Measurements from ENCODE around the gene GJC3.
"Not testable (repeated sequence)": the region's sequence is repeated elsewhere in the genome, so short reads cannot be mapped to it uniquely, and the experiment has no call there.

Gene GJC3

DNA sequence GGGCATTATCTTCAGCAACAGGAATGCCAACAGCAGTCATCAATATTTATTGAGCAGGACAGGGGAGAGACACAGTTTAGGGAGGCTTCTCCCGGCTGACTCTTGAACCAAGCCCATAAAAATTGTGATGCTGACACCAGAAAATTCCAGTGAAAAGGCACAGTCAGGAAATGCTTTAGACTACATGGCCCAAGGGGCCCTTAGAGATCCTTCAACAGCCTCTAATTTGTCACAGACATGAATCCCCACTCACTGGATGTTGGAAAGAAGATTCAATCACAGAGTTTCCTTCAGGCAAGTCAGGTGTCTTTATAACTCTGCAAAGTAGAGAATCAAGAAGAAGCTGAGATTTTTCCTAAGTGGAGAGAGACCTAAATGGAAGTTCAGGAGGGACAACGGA lies 1.2 kb downstream of the GJC3 start:
- DNase-seq = no peak

DNA sequence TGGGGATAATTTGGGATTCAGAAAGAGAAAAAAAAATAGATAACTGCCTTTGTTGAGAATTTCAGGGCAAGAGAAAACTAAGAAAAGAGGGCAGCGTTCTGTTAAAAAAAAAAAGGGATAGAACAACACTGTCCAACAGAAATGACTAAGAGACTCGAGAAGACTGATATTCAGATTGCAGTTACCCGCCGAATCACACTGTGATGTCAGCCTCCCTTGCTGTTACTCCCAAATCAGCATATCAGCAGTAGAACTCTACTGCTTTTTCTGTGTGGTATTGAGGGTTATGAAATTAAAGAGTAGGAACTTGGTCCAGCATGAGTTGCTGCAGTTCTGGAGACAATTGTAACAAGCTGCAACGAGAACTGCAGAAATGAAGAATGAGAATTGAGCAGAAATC lies 1.9 kb downstream of the GJC3 start:
- DNase-seq = no peak

DNA sequence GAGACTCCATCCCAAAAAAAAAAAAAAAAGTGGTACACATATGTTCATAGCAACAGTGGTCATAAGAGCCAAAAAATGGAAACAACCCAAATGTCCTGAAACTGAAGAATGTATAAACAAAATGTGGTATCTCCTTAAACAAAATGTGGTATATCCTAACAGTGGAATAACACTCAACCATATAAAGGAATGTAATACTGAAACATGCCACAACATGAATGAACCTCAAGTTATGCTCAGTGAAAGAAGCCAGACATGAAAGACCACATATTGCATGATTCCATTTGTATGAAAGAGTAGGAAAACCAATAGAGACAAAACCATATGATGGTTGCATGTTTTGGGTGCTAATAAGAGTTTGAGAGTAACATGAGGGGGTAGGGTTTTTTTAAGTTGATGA lies 3.1 kb downstream of the GJC3 start:
- no peak for DNase-seq

DNA sequence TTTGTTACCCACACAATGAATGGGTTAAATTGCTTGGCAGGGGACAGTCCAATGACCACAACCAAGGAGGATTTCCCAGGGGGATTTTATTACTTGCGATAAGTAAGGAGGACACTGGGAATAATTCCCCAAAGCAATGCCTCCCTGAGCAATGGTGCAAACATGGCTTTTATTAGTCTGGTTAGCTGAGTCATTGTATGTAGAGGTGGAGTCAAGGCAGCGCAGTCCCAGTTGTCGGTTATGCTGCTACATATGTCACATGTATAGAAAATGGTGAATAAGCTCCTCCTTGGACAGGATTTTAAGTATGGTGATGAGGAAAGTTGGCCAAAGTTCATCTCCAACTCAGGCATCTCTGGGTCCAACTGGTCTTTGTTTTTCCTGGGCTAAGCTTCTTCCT lies 6.2 kb downstream of the GJC3 start:
- no peak for DNase-seq

DNA sequence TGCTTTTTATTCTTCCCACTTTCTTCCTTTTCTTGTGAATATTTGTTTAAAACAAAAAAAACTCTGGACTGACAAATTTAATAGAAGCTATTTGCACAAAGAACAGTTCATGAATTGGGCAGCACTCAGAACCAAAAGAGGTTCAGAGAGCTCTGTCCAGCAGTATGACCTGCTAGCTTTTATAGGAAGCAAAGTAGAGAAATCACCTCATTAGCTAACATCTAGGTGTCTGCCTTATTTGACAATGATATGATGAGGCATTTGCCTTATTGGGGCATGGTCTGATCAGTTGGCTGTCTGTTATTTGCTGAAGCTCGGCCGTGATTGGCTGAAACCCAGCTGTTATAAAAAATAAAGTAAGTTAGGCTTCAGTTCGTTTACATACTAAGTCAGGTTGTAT lies 9.3 kb downstream of the GJC3 start:
- DNase-seq = no peak

DNA sequence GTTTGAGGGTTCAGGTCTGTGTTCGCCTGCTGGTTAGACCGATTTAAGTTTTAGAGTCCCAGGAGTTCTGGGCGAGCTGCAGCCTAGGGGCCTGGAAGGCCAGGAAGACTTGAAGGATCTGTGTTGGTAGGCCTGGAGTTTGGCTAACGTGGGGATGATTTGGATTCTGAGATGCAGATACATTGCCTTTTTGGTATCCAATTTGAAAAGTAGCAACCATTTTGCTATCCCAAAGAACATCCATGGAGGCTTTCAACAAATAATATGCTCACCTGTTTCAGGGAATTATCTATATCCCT lies 9.7 kb downstream of the GJC3 start:
- no peak for DNase-seq

DNA sequence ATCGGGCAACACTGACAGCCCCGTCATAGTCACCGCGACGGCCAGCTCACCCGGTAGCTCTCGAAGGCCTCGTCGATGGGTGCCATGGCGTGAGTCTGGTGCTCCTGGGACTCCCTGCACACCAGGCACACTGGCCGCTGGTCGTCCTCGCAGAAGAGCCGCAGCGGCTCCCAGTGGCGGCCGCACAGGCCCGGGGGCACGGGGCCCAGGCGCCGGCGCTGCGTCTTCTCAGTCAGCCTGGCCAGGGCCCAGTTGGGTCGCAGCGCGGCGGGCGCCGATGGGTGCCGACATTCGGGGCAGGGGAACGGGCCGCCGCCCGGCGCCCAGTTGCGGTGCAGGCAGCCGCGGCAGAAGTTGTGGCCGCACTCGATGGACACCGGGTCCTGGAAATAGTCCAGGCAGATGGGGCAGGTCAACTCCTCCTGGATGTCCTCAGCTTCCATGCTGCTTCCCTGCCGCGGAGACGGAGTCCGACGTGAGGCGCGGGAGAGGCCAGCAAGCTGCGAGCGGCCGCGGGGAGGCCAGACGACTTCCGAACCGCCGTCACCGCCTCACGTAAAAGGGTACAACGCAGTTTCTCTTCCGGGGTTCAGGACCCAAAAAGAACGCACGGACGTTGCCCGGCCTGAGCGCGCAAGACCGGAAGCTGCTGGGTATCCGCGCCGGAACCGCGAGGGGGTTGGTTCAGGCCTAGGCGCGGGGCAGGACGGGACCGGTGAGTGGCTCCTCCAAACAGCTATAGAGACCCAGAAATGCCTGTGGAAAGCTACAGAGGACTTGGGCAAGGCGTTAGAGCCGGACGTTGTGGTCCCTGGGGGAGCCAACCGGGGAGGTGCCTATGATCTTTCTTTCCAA lies 10.2 kb downstream of the GJC3 start, which contains the start of gene TRIM4:
TSS of gene TRIM4 (minus strand) at position 572 of the 855 bp plus-strand sequence. CDS start at position 443, 129 bp downstream.
- DNase-seq = peak; percentile 59

DNA sequence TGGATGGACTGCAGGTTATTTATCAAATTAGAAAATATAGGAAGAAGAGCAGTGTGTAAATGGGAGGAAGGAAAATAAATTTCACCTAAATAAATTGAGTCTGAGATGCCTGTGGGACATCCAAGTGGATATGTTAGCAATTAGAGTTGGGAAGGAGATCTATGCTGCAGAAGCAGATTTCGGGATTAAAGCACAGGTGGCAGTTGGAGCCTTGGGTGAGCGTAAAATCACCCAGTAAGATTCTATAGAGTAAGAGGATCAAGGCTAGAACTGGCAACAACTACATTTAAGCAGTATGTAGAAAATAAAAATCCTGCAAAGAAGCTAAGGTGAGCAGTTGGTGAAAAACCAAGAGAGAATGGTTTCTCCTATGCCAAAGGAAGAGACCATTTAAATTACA lies 18.4 kb downstream of the GJC3 start:
- no peak for DNase-seq

DNA sequence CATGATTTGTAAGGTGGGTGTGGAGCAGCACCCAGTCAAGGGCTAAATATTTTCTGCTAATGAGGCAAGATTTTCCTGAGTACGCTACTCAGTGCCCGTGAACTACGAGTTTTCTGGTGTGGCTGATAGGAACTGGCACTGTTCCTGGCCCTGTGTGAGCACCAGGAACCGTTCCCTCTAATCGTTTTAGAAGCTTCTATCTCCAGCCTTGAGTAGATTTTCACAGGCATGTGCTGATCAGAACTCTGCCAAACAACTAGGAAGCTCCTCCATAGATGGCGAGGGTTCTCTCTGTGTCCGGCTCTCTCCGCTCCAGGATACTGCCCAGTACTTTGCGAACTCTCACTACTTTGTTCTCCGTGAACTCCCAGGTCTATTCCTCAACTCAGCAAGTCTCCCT lies 27.8 kb downstream of the GJC3 start:
- no peak for DNase-seq

DNA sequence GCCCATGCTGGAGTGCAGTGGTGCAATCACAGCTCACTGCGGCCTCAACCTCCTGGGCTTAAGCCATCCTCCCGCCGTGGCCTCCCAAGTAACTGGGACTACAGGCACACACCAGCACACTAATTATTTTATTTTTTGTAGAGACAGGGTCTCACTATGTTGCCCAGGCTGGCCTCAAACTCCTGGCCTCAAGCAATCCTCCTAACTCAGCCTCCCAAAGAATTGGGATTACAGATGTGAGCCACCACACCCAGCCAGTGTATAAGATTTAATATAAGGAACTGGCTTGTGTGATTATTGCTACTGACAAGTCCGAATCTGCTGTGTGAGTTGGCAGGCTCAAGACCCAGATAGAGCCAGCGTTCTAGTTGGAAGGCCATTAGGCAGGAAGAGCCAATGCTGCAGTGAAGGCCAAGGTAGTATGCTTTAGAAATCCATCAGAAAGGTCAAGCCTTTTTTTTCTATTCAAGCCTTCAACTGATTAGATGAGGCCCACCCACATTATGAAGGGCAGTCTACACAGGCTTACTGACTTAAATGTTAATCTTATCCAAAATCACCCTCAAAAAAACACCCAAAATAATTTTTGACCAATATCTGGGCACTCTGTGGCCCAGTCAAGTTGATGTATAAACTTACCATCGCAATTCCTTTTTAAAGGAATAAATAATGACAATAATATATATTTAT lies 29.4 kb downstream of the GJC3 start:
- no peak for DNase-seq

DNA sequence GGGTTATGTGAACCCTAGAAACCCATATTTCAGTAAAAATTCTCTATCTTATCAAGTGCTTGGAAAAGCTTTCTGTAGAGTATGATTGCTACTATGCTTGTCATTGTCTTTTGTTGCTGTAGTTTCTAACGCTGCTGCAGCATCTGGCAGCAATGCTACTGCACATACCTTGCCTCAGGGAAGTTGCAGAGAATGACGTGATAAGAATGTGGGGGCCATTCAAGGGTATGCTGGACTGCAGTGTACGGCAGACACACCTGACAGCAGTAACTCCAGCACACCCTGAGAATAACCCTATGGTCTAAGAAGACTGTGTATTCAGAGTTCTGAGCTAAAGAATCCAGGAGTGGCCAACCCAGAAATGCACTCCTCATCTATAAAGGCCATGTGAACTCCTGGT lies 30.6 kb downstream of the GJC3 start:
- DNase-seq = no peak

DNA sequence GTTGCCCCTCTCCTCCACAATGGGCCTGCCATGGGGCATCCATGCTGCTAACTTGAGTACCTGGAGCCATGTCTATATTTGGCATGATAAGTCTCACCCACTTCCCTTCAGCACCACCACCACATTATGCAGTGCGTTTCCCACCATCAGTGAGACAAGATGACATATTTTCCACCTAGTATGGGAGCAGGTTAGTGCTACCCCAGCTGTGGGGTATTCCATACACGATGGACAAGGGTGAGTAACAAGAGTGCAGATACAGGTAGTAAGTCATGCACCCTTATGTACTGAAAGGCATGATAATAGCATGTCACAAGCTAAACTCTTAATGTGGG lies 31.4 kb downstream of the GJC3 start:
- no peak for DNase-seq

DNA sequence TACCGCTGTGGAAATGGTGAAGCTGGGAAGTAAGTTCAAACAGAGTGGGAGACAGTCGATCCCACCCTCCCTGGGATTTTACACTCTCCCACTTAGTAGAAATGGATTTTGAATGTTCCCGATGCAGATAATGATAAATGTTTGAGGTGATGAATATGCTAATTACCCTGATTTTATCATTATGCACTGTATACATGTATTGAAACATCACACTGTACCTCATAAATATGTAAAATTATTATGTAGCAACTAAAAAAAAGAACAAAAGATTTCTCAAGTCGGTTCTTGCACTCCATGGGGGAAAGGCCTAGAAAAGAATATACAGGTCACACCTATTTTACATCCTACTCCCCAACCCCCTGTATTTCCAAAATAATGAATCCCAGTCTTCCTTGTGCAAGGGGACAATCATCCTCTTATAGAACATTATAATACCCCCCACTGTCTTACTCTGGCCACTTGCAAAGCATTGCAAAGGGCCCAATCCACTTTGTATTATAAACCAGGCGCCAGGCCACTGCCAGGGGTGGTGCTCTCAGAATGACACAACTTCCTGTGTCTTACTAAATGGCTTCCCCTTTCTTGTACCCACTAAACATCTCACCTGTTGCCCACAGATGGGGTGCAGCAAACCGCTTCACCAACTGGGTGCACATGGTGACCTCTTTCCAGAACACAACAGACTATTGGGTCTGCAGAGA lies 31.9 kb downstream of the GJC3 start:
- DNase-seq = no peak

DNA sequence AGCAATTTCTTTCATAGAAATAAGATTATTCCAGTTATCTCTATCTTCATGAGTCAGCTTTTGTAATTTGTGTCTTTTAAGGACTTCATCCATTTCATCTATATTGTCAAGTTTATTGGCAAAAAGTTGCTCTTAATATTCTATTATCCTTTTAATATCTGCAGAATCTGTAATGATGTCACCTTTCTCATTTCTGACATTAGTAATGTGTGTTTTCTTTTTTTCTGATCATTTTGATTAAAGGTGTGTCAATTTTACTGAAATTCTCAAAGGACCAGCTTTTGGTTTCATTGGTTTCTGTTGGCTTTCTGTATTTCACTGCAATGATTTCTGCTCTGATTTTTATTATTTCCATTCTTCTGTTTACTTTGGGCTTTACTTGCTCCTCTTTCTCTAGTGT lies 34.7 kb downstream of the GJC3 start:
- no peak for DNase-seq

DNA sequence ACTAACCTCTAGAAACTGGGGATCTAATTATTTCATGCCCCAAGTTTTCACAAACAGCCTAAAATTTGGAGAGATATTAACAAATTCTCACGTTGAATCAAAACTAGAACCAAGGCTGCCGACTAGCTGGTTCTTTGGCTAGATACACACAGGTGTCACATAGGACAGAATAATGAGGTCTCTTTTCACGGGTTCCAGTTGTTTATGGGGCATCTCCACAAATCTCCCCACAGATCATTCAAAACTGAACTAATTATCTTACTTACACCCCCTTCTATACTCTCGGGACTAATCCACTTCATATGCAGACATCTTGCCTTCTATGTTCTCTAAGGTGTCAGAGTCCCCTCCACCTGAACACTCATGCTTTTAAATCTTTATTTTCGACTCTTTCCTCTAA lies 36.1 kb downstream of the GJC3 start:
- no peak for DNase-seq

DNA sequence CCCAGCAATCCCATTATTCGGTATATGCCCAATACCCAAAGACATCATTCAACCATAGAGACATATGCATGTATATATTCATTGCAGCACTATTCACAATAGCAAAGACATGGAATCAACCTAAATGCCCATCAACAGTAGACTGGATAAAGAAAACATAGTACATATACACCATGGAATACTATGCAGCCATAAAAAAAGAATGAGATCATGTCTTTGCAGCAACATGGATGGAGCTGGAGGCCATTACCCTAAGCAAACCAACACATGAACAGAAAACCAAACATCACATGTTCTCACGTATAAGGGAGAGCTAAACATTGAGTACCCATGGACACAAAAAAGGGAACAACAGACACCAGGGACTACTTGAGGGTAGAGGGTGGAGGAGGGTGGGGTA lies 39.1 kb downstream of the GJC3 start:
- not testable (repeated sequence) for DNase-seq

DNA sequence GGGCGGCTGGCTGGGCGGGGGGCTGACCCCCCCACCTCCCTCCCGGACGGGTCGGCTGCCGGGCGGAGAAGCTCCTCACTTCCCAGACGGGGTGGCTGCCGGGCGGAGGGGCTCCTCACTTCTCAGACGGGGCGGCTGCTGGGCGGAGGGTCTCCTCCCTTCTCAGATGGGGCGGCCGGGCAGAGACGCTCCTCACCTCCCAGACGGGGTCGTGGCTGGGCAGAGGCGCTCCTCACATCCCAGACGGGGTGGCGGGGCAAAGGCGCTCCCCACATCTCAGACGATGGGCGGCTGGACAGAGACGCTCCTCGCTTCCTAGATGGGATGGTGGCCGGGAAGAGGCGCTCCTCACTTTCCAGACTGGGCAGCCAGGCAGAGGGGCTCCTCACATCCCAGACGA lies 41.1 kb downstream of the GJC3 start:
- not testable (repeated sequence) for DNase-seq

DNA sequence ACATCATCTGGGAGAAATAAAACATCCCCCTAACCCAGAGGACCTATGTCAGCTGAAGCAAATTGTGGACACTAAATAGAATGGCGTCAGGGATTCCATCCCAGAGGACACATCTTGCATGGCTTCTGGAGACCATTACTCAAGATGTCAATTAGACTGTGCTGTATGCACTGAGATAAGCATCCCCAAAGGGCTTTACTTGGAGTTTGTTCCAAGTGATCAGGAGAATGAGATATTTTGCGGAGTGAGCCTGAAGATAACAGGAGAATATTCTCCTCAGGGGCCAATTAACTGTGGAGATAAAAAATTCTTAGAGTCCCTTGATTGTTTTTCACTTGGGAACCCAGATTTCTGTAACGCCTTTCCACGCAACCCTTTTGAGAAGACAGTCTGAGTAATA lies 48.0 kb downstream of the GJC3 start:
- no peak for DNase-seq

DNA sequence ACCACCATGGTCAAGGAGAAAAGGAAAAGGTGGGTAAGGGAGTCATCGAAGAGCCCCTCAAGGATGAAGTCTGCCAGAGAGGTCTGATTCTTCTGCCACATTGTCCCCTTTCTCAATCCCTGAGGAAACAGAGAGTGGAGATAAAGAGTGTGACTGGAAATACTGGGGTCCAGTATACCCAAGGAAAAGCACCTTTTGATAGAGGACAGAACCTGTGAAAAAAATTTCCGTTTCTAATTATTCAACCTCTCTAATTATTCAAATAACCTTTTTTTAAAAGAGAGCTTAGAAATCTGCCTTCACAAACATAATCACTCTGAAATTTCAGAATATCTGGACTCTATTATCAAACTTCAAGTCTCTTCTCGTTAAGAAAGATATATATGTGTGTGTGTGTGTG lies 52.5 kb downstream of the GJC3 start, which contains the start of gene OR2AE1:
TSS of gene OR2AE1 (minus strand) at position 101 of the 400 bp plus-strand sequence. CDS start at position 101, 0 bp downstream.
- no peak for DNase-seq

DNA sequence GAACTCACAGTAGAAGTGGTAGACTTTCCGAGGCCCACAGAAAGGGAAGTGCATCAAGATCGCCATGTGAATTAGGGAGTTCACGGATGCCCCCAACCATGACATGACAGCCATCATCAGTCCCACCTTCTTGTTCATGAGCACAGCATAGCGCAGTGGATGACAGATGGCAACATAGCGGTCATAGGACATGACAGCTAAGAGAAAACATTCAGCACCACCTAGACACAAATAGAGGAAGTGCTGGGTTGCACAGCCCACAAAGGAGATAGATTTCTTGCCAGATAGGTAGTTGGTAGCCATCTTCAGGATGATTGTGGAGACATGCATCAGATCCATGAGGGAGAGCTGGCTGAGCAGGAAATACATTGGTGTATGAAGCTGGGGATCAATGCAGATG lies 52.9 kb downstream of the GJC3 start:
- no peak for DNase-seq

Data from NCI-H446 treated with DMSO at 0.1 percent for 48 hours (cell line).